ENCODE results near the gene DCAKD.
"Not testable (repeated sequence)": the region's sequence is repeated elsewhere in the genome, so short reads cannot be mapped to it uniquely, and the experiment has no call there.

Gene DCAKD

DNA sequence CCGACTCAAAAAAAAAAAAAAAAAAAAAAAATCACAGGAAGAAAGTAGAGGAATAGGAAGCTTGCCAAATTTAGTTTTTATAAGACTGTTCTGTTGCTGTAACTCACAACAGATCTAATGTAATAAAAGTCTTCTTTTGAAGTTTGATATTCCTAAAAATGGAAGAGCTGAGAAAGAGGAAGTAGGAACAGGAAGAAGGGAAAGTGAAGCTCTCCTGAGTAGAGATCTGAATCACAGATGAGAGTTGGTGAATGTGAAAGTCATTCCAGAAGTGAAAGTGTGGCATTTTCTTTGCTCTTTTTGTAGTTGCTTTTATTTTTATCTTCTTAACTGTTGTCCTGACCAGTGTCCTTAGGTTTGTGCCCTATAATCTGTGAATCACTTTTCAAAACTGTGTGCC lies 11.8 kb upstream of the DCAKD start:
- DNase-seq = no peak

DNA sequence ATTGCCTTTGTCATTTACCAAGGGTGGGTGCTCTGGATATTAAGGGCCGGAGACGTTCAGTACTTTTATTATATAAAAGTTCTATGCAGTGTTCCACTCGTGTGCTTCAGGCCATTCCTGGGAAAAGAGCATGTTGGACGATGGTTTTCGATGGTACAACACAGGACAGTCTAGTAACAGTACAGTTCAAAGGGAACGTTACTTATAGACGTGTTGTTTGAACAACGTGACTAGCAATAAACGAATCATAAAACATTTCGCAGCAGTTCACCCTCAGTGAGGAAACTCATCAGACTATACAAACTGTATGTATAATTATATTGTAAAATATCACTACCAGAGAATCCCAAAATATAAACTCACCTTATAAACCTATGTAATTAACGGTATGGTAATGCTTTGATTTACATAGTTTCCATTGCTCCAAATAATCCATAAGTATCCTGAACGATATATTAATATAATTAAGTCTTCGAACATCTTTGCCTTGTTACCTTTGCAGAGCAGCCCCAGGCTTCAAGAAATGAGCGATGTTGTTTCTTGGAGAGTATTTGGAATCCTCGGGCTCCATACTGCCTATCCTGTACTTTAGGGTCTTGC lies 10.3 kb upstream of the DCAKD start:
- no peak for DNase-seq

DNA sequence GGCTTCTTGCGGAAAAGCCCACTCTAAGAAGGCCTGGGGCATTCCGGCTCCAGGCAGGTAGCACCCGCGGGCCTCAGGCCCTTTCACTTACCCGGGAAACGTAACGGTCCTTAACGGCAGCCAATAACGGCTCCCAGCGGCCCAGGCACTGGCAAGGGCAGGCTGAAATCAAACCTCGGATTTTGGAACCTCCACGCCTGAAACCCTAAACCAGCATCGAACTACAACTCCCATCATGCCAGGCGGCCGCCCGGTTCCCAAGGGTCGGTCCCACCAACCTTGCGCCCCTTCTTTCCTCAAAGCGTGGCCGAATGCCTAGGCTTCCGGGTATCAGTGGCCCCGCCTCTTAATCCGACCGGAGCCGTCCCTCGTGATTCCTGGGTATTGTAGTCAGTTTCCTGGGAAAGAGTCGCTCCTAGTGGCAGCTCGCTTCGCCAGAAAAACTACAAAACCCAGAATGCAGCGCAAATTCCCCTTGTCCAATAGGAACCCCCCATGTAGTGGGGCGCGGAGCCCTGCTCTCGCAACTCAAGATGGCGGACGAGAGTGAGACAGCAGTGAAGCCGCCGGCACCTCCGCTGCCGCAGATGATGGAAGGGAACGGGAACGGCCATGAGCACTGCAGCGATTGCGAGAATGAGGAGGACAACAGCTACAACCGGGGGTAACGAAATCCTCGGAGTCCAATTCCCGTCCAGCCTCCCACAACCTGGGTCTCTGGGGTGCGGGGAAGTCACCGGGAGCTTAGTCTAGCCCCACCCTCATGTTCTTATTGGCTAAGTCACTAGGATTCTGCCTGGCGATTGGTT lies 9.6 kb upstream of the DCAKD start, which contains the start of gene NMT1:
Gene NMT1, plus strand, starts transcription at position 521 of the 809 bp plus-strand sequence. Its CDS starts 13 bp downstream, at position 534.
- peak; percentile 95 for DNase-seq

DNA sequence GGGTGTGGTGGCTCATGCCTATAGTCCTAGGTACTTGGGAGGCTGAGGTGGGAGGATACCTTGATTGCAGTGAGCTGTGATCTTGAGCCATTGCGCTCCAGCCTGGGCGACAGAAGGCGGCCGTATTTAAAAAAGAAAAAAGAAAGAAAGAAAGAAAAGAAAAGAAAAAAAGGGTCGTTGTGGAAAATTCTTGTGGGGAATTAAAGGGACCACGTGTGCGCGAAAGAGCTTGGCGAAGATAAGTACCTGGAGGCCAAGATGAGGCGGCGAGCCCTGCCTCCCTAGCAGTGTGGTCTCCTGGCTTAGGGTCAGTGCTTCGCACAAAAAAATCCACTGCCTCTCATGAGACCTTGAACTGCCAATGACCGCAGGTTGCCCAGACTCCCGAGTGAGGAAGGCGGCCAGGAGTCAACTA lies 9.0 kb upstream of the DCAKD start:
- no peak for DNase-seq

DNA sequence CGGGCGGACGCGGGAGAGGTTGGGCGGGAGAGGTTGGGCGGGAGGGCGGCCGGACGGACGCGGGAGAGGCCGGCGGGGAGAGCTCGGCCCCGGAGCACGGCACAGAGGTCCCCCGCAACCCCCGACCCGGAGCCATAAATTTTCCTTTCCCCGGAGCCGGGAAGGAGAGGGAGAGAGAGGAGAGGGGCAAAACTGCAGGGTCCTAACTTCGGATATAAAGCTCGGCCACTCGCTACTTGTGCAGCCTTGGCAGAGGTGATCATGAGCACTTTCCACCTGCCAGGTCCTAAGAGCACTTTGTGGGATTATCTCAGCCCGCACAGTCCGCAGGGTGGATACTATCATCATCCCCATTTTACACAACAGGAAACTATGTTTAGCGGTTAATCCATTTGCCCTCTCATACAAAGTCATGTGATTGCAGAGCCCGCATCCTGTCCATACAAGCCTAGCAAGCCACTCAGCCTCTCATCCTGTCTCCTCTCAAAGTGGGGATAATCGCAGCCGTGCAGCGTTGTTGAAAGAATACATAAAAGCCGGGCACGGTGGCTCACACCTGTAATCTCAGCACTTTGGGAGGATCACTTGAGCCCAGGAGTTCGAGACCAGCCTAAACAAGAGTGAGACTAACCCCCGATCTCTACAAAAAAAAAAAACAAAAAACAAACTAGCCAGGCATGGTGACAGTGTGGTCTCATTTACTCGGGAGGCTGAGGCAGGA lies 780 bp upstream of the DCAKD start:
- peak; percentile 61 for DNase-seq

DNA sequence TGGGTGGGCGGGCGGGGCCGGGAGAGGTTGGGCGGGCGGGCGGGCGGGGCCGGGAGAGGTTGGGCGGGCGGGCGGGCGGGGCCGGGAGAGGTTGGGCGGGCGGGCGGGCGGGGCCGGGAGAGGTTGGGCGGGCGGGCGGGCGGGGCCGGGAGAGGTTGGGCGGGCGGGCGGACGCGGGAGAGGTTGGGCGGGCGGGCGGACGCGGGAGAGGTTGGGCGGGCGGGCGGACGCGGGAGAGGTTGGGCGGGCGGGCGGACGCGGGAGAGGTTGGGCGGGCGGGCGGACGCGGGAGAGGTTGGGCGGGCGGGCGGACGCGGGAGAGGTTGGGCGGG lies 254 bp upstream of the DCAKD start:
- not testable (repeated sequence) for DNase-seq

DNA sequence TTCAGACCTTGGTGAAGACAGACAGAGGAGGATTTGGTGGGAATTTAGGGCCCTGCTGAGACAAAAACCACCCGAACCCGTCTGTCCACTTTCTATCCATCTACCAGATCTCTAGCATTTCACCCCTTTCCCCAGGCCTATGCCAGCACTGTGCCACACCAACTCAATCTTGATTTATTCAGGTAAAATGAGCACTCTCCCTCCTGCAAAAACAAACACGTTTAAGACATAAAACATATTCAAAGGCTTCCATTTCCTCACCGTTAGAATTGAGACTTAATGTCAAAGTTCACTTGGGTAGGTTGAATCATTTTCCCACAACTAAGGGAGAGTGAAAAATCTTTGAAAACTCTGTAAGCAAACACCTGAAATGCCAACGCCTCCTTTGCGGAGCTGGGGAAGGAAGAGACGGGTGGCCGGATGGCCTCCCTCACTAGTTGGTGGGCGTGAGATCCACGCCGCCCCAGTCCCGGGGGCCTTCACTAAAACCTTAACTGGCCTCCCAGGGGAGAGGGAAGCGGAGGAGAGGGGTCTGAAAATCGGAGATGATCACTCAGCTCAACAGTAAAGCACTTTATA lies 862 bp downstream of the DCAKD start:
- peak; percentile 68 for DNase-seq

DNA sequence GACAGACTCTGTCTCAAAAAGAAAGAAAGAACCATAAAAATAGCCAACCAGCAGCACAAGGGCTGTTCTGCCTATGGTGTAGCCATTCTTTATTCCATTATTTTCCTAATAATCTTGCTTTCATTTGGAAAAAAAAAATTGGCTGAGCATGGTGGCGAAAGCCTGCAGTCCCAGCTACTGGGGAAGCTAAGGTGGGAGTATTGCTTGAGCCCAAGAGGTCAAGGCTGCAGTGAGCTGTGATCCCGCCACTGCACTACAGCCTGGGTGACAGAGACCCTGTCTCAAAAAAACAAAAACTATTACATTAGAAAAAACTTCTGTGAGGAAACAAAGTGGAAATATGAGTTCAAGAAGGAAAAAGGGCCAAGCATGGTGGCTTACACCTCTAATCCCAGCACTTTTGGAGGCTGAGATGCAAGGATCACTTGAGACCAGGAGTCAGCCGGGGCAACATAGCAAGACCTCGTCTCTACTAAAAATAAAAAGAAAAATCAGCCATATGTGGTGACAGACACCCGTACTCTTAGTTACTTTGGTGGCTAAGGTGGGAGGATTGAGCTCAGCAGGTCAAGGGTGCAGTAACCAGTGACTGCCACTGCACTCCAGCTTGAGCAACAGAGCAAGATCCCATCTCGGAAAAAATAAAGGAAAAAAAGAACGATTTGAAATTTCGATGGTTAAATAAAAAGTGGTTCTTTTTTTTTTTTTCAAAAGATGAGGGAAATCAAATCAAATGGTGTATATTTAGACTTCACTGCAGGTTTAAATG lies 2.5 kb downstream of the DCAKD start:
- no peak for DNase-seq

DNA sequence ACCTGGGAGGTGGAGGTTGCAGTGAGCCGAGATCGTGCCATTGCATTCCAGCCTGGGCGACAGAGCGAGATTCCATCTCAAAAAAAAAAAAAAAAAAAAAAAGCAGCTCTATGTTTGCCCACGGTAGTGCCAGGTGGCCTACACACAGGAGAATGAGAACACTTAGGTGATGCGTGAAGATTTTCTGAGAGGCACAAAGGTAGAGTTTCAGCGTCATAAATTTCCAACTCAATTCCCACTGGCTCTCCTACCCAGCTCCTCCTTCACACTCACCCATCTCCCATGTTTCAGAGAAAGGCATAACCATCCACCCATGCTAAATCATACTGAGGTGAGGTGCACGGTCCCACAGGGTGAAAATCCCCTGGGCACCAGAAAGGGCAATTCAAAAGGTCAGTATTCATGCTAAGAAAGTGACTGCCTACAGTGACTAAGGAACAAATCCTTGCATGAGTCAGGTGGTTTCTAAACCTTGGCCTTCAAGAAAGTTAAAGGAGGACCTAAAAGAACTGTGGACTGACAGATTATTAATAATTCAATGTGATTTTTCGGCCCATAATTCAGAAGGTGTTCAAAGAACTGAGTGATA lies 4.8 kb downstream of the DCAKD start:
- DNase-seq = no peak

DNA sequence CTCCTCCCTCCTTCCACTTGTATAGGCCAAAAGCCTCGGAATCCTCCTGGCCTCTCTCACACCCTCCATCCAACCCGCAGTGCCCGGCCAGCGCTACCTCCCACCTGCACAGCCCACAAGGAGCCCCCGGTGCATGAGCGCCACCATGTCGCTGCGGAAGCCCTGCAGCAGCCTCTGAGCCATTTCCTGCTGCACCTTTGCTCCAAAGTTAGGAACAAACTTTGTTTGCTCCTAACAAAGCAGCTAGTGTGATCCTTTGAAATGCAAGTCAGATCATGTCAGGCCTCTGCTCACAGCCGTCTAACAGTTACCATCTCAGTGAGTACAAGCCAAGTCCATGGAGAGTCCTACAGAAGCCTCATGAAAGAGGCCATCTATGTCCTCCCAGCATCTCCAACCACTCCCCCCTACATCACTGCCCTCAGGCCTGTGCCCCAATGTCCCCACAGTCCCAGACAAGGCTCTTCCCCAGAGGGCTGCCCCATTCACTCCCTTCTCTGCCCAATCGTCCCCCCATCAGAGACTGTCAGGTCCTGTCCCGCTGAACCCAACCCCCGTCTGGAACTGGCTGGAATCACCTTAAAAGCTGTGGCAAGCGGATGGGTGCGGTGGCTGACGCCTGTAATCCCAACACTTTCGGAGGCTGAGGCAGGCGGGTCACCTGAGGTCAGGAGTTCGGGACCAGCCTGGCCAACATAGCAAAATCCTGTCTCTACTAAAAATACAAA lies 7.5 kb downstream of the DCAKD start:
- DNase-seq = no peak

DNA sequence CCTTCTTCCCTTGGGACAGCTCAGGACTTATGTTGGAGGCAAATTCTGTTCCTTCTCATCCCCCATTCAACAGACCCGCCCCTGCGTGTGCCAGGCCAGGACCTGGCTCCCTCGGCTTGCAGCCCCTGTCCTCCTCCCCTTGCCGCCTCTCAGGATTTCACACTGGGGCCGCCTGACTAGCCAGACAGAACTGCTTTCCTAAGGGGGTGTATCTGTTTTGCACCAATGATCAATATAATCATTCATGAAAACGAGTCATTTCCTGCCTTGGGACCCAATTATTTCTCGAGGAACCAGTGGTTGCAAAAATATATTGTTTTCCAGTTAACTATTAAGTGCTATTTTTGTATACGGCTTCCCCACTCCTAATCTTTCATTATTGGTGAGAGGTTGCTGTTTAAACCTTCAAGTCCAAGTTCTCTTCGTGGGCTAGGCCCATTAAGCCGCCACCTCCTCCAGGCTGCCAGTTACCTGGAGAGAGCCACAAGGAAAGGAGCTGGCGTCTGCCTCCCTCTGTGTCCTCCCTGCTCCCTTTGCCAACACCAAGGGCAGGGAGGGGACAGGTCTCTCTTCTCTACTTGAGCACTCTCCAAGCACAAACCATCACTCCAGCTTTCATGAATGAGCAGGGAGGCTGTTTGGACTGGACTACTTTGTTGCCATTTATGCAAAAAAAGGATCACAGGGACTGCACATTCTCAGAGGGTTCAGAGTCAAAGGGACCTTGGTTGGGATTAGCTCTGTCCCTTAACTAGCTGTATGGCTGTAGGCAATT lies 8.9 kb downstream of the DCAKD start:
- no peak for DNase-seq

DNA sequence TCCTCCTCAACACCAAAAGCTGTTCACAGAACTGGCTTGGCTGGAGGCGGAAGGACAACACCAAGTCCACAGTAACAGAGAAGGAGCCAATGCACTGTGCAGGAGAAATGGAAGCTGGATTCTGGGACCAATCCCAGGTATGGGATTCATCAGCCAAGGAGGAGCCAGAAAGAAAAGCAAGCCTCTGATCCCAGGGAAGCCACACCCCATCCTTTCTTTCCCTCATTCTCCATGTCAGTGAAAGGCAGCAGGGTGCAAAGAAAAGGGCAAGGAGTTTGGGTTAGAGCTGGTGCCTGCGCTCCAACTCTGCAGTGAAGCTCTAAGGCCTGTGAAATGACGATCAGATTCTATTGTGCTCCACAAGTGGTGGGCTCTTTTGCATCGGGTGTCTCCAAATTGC lies 11.0 kb downstream of the DCAKD start:
- no peak for DNase-seq

DNA sequence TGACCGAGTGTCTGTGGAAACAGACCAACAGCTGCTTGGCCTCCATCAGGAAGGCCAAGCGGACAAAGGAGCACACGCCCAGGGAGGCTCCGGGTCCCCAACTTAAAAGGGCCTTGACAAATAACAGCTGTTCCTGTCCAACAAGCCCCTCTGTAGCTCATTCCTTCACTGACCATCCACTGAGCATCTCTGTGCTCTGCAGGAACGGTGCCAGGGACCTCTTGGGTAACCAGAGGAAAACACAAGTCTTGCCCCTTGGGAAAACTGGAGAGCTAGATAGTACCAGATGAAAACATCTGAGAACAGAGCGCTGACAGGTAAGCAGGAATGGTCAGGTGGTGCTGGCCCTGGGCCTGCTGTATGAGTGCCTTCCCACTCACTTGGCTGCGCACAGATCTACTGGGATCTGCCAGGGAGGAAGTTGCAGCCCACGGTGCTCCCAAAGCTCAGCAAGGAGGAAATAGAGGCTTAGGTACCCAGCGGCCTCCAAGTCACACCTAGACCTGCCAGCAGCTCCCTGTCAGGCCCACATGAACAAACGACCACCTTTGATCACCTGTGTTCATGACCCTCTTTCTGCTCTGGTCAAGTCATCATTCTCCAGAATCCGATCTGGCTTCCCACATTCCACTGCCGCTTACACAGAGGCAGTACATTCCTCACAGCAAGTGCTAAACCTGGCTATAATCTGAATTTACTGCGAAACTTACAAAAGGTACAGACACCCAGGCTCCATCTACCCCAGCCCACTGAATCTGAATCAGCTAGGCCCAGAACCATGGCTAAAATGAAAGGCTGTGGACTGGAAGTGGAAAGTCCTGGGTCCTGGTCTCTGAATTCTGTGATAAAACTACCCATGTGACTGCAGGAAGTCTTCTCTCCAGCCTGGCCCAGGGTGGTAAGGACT lies 12.5 kb downstream of the DCAKD start:
- no peak for DNase-seq

DNA sequence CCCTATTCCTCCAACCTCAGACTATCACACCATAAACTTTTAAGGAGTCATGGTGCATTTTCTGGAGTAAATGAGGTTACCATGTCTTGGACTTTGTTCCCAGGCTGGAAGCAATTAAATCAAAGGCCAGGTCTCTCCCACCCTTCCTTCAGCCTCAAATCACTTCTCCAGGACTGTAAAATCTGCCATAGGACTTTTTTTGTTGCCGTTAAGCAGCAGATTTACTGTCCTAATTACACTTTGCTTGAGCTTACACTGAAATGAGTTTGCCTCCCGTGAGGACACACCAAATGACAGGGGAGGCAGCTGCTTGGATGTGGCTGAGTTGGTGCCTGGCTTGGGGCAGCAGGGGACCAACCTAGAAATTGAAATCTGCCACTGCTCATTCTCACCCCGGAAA lies 14.7 kb downstream of the DCAKD start:
- DNase-seq = no peak

DNA sequence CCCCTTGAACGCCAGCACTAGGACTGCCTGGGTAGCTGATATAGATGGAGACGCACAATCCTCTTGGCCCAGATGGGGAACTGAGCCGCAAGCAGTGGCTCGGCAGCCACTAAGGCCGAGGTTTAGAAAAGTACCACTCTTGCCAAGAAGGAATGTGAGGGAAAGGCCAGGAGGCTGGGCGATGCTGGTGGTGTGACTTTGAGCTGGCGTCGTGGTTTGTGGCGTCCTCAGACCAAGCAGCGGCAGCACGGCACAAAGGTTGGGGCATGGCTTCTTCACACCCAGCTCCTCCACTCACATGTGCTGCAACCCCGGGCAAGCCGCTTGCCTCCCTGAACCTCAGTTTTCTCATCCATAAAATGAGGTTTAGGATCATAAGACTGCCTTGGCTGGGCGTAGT lies 15.6 kb downstream of the DCAKD start:
- DNase-seq = no peak

DNA sequence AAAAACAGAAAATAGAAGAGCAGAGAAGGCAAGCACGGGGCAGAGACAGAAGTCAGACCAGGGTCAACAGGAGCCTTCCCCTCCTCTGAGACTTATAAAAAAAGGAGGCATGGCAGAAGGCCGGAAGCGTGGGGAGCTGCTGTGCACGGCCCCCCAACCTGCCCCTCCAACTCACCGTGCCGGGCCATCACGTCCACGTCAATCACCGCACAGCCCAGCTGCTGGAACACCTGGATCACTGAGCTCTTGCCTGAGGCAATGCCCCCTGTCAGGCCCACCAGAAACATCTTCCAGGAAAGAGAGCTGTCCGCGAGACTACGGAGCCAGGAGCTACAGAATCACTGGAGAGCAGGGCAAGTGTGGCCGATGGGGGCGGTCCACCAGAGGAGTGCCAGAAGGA lies 16.8 kb downstream of the DCAKD start:
- DNase-seq = no peak

DNA sequence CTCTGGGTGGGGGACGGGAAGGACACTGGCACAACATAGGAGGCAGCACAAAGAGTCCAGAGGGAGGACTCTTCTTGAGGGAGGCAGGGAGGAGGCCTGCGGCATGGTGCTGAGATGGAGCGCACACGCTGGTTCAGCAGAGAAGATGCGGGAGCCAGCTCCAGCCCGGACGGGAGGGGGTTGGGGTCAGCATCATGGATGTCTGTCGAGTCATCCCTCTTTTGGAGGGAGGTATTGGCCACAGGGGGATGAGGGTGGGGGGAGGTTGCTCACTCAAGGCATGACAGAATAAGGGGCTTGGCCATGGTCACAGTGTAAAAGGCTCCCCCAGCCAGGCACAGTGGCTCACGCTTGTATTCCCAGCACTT lies 19.3 kb downstream of the DCAKD start:
- no peak for DNase-seq

DNA sequence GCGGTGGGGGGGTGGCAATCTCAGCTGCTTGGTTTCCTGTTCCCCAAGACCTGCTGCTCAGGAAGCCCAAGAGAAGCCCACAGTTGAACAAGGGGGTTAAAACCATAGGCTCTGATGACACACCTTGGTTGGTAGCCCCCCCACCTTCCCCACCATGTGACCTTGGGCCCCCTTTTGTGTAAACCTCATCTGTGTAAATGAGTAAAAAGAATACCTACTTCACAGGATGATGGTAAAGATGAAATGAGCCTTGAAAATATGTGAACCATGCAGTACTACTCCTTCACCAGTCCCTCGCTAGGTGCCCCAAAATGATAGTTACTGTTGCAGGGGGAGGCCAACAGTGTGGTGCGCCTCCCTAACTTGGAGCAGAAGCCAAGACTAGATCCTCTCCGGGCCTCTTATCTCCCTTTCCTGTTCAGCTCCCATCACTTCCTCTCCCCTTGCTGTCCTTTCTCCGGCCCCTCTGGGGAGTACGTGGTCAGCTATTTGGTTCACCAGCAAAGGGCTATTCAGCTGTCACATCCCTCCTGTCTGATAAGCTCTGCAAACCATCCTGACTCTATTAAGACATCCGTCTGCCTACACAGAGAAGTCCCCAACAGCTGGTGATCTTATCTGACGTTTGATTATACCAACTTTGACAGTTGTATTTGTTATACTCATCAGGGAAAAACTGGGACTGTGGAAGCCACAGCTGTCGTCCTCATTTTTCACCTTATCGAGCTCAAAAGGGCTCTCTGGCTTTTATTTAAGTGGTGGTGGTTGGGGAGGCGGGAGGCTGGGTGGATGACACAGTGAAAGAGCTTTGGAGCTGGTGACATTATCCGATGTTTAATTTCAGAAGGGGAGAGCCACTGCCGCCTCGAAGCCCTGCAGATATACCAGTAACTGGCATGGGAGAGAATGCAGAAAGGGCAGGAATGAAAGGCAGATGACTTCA lies 19.9 kb downstream of the DCAKD start:
- no peak for DNase-seq

DNA sequence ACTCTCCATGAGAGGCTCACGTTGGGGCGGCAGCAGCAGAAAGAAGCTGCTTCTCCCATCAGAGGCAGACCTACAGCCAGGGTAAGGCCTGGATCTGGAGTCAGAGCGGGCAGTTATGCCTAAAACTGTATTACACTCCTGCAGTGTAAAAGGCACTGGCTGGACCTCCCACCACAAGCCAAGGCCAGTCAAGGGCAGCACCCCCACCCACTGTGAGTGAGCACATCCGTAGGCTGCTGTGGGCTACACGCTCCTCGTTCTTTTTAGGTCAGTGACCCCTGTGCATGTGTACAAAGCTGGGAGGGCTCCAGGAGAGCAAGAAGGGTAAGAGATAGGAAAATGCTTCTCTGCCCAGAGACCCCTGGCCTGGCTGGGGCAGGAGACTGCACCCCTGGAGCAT lies 20.7 kb downstream of the DCAKD start:
- no peak for DNase-seq
